ENCODE results near the gene PIK3C3.

Gene PIK3C3

DNA sequence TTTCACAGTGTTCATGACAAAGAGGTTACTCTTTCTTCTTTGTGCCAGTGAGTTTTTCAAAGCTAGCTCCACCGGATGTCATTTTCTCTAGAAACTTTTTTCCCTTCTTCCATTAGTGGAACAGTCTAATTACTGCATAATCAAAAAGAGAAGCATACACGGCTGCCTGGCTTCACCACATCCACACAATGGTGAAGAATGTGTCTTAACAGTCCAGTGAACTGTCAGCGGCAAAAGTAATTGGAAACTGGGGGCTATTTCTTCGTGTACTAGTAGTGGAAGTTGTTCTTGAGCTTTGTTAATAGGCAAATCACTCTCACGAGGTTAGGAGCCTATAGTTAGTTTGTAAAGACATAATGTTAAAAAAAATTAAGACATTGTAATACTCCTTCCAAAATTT is 32.9 kb upstream of the PIK3C3 start:
- Histone ChIP-seq H3K27ac (no peak overlapping the region), H3K4me3 (ENCODE audit: low read depth, low read length) (no peak overlapping the region), H3K9me3 (ENCODE audit: severe bottlenecking) (no peaks in the 10 kb centered on the region), H3K36me3 (no peaks in the 10 kb centered on the region), H3K27me3 (ENCODE audit: insufficient read depth, low read depth, severe bottlenecking) (no peaks in the 10 kb centered on the region)
- DNase-seq, result no peak
- TF ChIP-seq, protein P1, sequence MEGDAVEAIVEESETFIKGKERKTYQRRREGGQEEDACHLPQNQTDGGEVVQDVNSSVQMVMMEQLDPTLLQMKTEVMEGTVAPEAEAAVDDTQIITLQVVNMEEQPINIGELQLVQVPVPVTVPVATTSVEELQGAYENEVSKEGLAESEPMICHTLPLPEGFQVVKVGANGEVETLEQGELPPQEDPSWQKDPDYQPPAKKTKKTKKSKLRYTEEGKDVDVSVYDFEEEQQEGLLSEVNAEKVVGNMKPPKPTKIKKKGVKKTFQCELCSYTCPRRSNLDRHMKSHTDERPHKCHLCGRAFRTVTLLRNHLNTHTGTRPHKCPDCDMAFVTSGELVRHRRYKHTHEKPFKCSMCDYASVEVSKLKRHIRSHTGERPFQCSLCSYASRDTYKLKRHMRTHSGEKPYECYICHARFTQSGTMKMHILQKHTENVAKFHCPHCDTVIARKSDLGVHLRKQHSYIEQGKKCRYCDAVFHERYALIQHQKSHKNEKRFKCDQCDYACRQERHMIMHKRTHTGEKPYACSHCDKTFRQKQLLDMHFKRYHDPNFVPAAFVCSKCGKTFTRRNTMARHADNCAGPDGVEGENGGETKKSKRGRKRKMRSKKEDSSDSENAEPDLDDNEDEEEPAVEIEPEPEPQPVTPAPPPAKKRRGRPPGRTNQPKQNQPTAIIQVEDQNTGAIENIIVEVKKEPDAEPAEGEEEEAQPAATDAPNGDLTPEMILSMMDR (IDR thresholded peaks at IDR 0.05; ENCODE audit: low read depth, low read length), result no peak

DNA sequence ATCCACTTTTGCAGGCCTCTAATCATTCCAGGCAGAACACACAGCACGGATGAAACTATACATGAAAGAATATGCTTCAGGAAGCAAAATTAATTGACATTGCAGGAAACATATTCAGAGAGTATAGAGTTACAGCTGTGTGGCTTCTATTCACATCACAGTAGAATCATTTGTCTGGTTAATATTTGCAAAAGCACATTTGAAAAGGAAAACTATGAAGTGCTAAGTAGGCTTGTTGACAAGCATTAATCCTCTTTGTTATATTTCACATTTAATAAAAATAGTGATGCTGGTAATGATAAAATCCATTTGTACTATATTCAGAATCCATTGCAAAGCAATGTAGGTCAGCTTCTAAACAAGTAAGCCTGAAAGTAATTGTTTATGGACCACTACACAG is 32.2 kb upstream of the PIK3C3 start:
- no peak for DNase-seq
- no peak overlapping the region for H3K27ac ChIP-seq
- H3K9me3 ChIP-seq (ENCODE audit: severe bottlenecking), result no peaks in the 10 kb centered on the region
- no peak overlapping the region for H3K4me3 ChIP-seq (ENCODE audit: low read depth, low read length)
- no peaks in the 10 kb centered on the region for H3K36me3 ChIP-seq
- H3K27me3 ChIP-seq (ENCODE audit: insufficient read depth, low read depth, severe bottlenecking), result no peaks in the 10 kb centered on the region
- TF ChIP-seq, protein P1 (IDR thresholded peaks at IDR 0.05; ENCODE audit: low read depth, low read length), result no peak

DNA sequence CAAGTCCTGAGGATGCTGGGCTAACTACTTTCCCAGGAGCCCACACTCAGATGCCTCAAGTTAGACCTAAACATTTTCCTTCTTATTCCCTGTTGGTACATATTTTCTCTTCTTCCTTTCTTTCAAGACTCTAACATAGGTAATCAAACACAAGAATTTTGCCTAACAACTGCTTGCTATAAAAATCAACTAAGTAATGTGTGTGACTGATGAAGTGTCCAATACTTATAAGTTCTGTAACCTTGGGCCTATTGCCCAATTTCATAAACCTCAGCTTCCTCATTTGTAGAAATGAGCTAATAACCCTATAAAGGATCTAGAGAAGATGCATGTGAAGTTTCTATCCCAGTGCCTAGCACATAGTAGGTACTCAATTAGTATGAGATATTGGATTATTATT is 31.6 kb upstream of the PIK3C3 start:
- TF ChIP-seq, protein P1 (IDR thresholded peaks at IDR 0.05; ENCODE audit: low read depth, low read length), result no peak
- Histone ChIP-seq H3K9me3 (ENCODE audit: severe bottlenecking) (no peaks in the 10 kb centered on the region), H3K4me3 (ENCODE audit: low read depth, low read length) (no peak overlapping the region), H3K36me3 (no peaks in the 10 kb centered on the region), H3K27ac (no peak overlapping the region), H3K27me3 (ENCODE audit: insufficient read depth, low read depth, severe bottlenecking) (no peaks in the 10 kb centered on the region)
- no peak for DNase-seq

DNA sequence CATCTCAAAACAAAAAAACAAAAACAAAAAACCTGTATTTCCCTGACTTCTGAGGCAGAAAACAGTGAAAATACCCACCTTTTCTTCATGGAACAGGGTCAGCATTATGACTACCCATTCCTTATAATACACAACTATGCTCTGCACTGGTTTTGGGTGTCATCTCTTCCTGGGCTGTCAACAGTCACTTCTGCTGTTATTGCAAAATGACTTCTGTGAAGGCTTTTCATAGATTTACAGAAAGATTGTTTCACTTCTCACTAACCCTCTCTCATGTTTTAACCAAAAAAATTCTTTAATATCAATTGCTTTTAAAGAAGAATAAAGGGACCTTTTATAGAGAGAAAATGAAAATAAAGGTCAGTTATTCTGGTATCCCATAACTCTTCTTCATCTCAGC is 26.5 kb upstream of the PIK3C3 start:
- no peaks in the 10 kb centered on the region for H3K27me3 ChIP-seq (ENCODE audit: insufficient read depth, low read depth, severe bottlenecking)
- H3K27ac ChIP-seq, result no peak overlapping the region
- H3K9me3 ChIP-seq (ENCODE audit: severe bottlenecking), result no peaks in the 10 kb centered on the region
- no peak overlapping the region for H3K4me3 ChIP-seq (ENCODE audit: low read depth, low read length)
- TF ChIP-seq, protein P1 (IDR thresholded peaks at IDR 0.05; ENCODE audit: low read depth, low read length), result no peak
- H3K36me3 ChIP-seq, result no peaks in the 10 kb centered on the region
- DNase-seq, result no peak

DNA sequence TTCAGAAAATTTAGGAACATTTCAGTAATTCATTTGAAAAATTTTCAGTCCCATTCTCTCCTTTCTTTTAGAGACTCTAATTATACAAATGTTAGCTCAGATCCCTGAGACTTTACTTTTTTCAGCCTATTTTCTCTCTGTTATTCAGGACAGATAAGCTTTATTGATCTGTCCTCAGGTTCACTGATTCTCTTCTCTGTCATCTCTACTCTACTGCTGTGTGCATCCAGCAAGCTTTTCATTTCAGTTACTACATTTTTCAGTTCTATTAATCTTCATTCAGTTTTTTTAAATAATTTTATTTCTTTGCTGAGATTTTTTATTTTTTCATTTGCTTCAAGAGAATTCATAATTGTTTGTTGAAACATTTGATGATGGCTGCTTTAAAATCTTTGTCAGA is 22.1 kb upstream of the PIK3C3 start:
- Histone ChIP-seq H3K36me3 (no peaks in the 10 kb centered on the region), H3K27me3 (ENCODE audit: insufficient read depth, low read depth, severe bottlenecking) (no peaks in the 10 kb centered on the region), H3K27ac (no peak overlapping the region), H3K9me3 (ENCODE audit: severe bottlenecking) (no peaks in the 10 kb centered on the region), H3K4me3 (ENCODE audit: low read depth, low read length) (no peak overlapping the region)
- TF ChIP-seq, protein P1 (IDR thresholded peaks at IDR 0.05; ENCODE audit: low read depth, low read length), result no peak
- no peak for DNase-seq

DNA sequence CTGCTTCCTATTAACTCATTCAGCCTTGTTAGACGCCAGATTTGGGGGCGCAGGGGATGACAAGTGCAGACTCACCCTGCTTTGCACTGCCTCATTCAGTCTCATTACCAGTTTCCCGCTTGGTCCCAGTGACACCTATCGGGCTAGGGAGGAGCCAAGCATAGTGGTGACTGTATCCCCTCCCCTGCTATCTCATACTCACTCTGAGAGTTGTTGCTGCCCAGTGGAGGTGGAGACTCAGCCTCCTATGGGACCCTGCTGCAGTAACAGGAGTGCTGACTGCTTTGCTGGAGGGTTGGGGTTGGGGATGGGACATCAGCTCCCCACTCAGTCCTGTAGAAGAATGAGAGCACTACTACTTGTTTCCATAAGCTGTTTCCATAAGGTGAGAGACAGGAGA is 21.3 kb upstream of the PIK3C3 start:
- Histone ChIP-seq H3K4me3 (ENCODE audit: low read depth, low read length) (no peak overlapping the region), H3K27me3 (ENCODE audit: insufficient read depth, low read depth, severe bottlenecking) (no peaks in the 10 kb centered on the region), H3K9me3 (ENCODE audit: severe bottlenecking) (no peaks in the 10 kb centered on the region), H3K27ac (no peak overlapping the region), H3K36me3 (no peaks in the 10 kb centered on the region)
- TF ChIP-seq, protein P1 (IDR thresholded peaks at IDR 0.05; ENCODE audit: low read depth, low read length), result no peak
- no peak for DNase-seq
